IMR-90 (cell line): ENCODE measurements around the gene RALGAPA1. TPM values are rescaled to one million over a fixed set of nuclear protein-coding genes. Genes with fewer than 3 reads are reported as not detected.

ENCODE experiments used
- ATAC-seq: fragments of 200-7000 bp; cut with Tn5 transposase; 2 replicates; pipeline ENCODE4 v1.9.1; 2020; ENCODE audit warnings: low read depth, mild to moderate bottlenecking, moderate library complexity
- BruUV-seq: library from RNA; stranded (reverse); fragments of 400-500 nt; replicated peaks from 2 replicates; lab custom pipeline; 2021; lab: Mats Ljungman, UMichigan
- CTCF ChIA-PET: fragments of 300-600 bp; formaldehyde crosslinking; extraction: SDS; loops from one replicate; lab custom pipeline; 2021; ENCODE audit warnings: antibody characterized with exemption; lab: Yijun Ruan, JAX
- POLR2A ChIA-PET: fragments of 300-600 bp; sonication (Branson Sonifier 250); formaldehyde crosslinking; loops from one replicate; lab custom pipeline; 2022; ENCODE audit warnings: antibody characterized with exemption; ENCODE audit not compliant: unreplicated experiment; lab: Charles Lee
- DNase-seq: peaks from one replicate; pipeline ENCODE4 v3.0.0; 2013
- H2AFZ ChIP-seq: replicated peaks from 2 replicates; pipeline ENCODE3; 2013; ENCODE audit warnings: low read length, mild to moderate bottlenecking; ENCODE audit not compliant: poor library complexity
- H2AK5ac ChIP-seq: 2 replicates; pipeline ENCODE4 v1.6.1; 2013; ENCODE audit warnings: low read depth, low read length, inconsistent platforms
- H2AK9ac ChIP-seq: replicated peaks from 2 replicates; pipeline ENCODE3; 2013; ENCODE audit warnings: mild to moderate bottlenecking, low read depth, low read length, moderate library complexity; ENCODE audit not compliant: poor library complexity
- H2BK120ac ChIP-seq: 2 replicates; pipeline ENCODE4 v1.6.1; 2013; ENCODE audit warnings: low read depth, low read length, inconsistent platforms
- H2BK15ac ChIP-seq: 3 replicates; pipeline ENCODE4 v1.6.1; 2013; ENCODE audit warnings: low read depth, low read length, inconsistent platforms
- H2BK20ac ChIP-seq: 2 replicates; pipeline ENCODE4 v1.6.1; 2013; ENCODE audit warnings: low read depth, mild to moderate bottlenecking, inconsistent platforms, low read length, moderate library complexity
- H2BK5ac ChIP-seq: 2 replicates; pipeline ENCODE4 v1.6.1; 2013; ENCODE audit warnings: mild to moderate bottlenecking, low read depth, low read length, inconsistent platforms; ENCODE audit not compliant: poor library complexity, severe bottlenecking
- H3K14ac ChIP-seq: replicated peaks from 2 replicates; pipeline ENCODE4 v1.6.1; 2013; ENCODE audit warnings: low read depth, low read length, inconsistent platforms
- H3K18ac ChIP-seq: 2 replicates; pipeline ENCODE4 v1.6.1; 2013; ENCODE audit warnings: low read depth, low read length, control low read depth
- H3K23ac ChIP-seq: 2 replicates; pipeline ENCODE4 v1.6.1; 2013; ENCODE audit warnings: low read depth, low read length, inconsistent platforms
- H3K27ac ChIP-seq: 2 replicates; pipeline ENCODE4 v1.5.1; 2013; ENCODE audit warnings: mild to moderate bottlenecking, control low read depth, low read length; ENCODE audit not compliant: insufficient read depth
- H3K27me3 ChIP-seq: 2 replicates; pipeline ENCODE4 v1.6.1; 2013; ENCODE audit warnings: low read length; ENCODE audit not compliant: control insufficient read depth, insufficient read depth
- H3K36me3 ChIP-seq: 2 replicates; pipeline ENCODE4 v1.6.1; 2013; ENCODE audit warnings: low read length, mixed read lengths; ENCODE audit not compliant: control insufficient read depth, insufficient read depth
- H3K4ac ChIP-seq: 2 replicates; pipeline ENCODE4 v1.6.1; 2013; ENCODE audit warnings: low read depth, low read length, inconsistent platforms
- H3K4me1 ChIP-seq: 2 replicates; pipeline ENCODE4 v1.6.1; 2013; ENCODE audit warnings: low read length, mixed read lengths; ENCODE audit not compliant: control insufficient read depth, insufficient read depth
- H3K4me2 ChIP-seq: 2 replicates; pipeline ENCODE4 v1.6.1; 2013; ENCODE audit warnings: low read depth, mild to moderate bottlenecking, control low read depth, low read length, moderate library complexity
- H3K4me3 ChIP-seq: 2 replicates; pipeline ENCODE4 v1.5.1; 2013; ENCODE audit warnings: low read depth, mild to moderate bottlenecking, control low read depth, low read length, moderate library complexity; ENCODE audit not compliant: insufficient read depth
- H3K56ac ChIP-seq: 2 replicates; pipeline ENCODE4 v1.6.1; 2013; ENCODE audit warnings: low read length, inconsistent platforms; ENCODE audit not compliant: insufficient read depth; ENCODE audit errors: extremely low read depth
- H3K79me1 ChIP-seq, 2 experiments: 2 replicates each; pipeline ENCODE4 v1.6.1; 2013; ENCODE audit warnings: low read length in 2 of 2, inconsistent platforms in 1 of 2, low read depth in 1 of 2
- H3K9ac ChIP-seq: 2 replicates; pipeline ENCODE4 v1.6.1; 2013; ENCODE audit warnings: low read depth, low read length, control low read depth
- H3K9me1 ChIP-seq: 2 replicates; pipeline ENCODE4 v1.6.1; 2013; ENCODE audit warnings: low read length, inconsistent platforms; ENCODE audit not compliant: insufficient read depth
- H3K9me3 ChIP-seq: 2 replicates; pipeline ENCODE4 v1.6.1; 2013; ENCODE audit warnings: low read length; ENCODE audit not compliant: control insufficient read depth, insufficient read depth
- H4K20me1 ChIP-seq: 2 replicates; pipeline ENCODE4 v1.6.1; 2013; ENCODE audit warnings: low read length, inconsistent platforms; ENCODE audit not compliant: insufficient read depth
- H4K5ac ChIP-seq: 2 replicates; pipeline ENCODE4 v1.6.1; 2013; ENCODE audit warnings: mild to moderate bottlenecking, low read depth, low read length, control low read depth
- H4K8ac ChIP-seq, 2 experiments: 2 replicates each; pipeline ENCODE4 v1.6.1; 2013; ENCODE audit warnings: low read depth in 2 of 2, low read length in 2 of 2, control low read depth in 1 of 2, inconsistent platforms in 1 of 2
- H4K91ac ChIP-seq: 2 replicates; pipeline ENCODE4 v1.6.1; 2013; ENCODE audit warnings: low read depth, low read length, inconsistent platforms; ENCODE audit not compliant: insufficient read depth
- CEBPB ChIP-seq: IDR thresholded peaks from 2 replicates; pipeline ENCODE4 v1.6.1; 2012; ENCODE audit warnings: low read depth, low read length, improper control_type of control experiment
- CTCF ChIP-seq: conservative IDR thresholded peaks from 2 replicates; pipeline ENCODE4 v1.5.1; 2012; ENCODE audit warnings: mild to moderate bottlenecking, low read depth, low read length, improper control_type of control experiment
- MAFK ChIP-seq: IDR thresholded peaks from 2 replicates; pipeline ENCODE4 v1.6.1; 2012; ENCODE audit warnings: low read depth, low read length, improper control_type of control experiment
- RFX5 ChIP-seq: IDR thresholded peaks from 2 replicates; pipeline ENCODE4 v1.8.0; 2012; ENCODE audit warnings: low read depth, mild to moderate bottlenecking, low read length, moderate library complexity
- USF2 ChIP-seq: fragments of 150-350 bp; IDR thresholded peaks from 2 replicates; pipeline ENCODE4 v1.6.1; 2017; ENCODE audit warnings: mild to moderate bottlenecking, antibody characterized with exemption, low read length, low read depth
- dilution Hi-C: fragments of 300-500 bp; cut with HindIII; formaldehyde crosslinking; loops from one replicate; pipeline ENCODE4 v1.14.3; 2018; ENCODE audit warnings: low sequenced_read_pairs; ENCODE audit not compliant: unreplicated experiment
- in situ Hi-C: fragments of 300-500 bp; cut with MboI; formaldehyde crosslinking; loops from 3 replicates; pipeline ENCODE4 v1.14.3; 2019; ENCODE audit warnings: low sequenced_read_pairs, inconsistent platforms, mixed read lengths
- intact Hi-C: fragments of 100-400 bp; cut with micrococcal nuclease; formaldehyde crosslinking; loops from 2 replicates; pipeline ENCODE4 v1.10.0; 2022
- polyA plus RNA-seq, 3 experiments: library from polyadenylated mRNA; depleted of rRNA; stranded (reverse); fragments of >200 nt; gene quantifications; 2 replicates each; pipeline ENCODE4 v1.2.3, GENCODE V29; 2012; ENCODE audit warnings: low replicate concordance in 1 of 3
- total RNA-seq: library from RNA; depleted of rRNA; stranded (reverse); fragments of >200 nt; gene quantifications from 2 replicates; pipeline ENCODE4 v1.2.3, GENCODE V29; 2012

Gene RALGAPA1
- total and polyA plus RNA-seq, 2 of the 4 experiments (the other 2 are of a cell fraction), result 5.1 to 25.6 TPM

DNA sequence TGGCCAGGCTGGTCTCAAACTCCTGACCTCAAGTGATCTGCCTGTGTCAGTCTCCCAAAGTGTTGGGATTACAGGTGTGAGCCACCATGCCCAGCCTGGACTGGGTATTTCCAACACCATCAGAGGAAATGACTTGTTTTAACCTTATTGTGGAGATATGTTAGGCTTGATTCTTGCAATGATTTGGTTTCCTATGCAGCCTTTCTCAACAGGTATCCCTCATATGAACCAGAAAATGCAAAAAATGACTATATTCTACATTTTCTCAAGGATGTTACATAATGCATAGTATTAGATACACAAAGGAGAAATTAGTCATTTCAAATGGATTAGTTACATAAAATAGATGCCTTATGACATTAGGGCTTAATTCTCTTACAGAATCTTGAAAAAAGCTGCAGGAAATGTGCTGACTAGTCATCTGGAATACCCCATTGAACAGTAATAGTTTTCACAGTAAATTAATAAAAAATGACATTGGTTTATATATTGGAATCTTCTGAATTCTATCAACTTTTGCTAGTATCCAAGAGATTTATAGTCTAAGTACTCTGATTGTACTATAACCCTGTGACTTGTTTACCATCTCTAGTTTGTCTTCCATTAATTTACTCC, 142.6 kb downstream of the RALGAPA1 start:
- dilution Hi-C loops, result no loop called here
- Histone ChIP-seq H3K4ac (no peak overlapping the region), H3K9me3 (no peaks in the 10 kb centered on the region), H2BK5ac (no peak overlapping the region), H3K23ac (no peak overlapping the region), H2AFZ (no peak overlapping the region), H3K79me1 (no peaks in the 10 kb centered on the region), H3K27me3 (no peaks in the 10 kb centered on the region), H3K56ac (no peak overlapping the region), H2BK15ac (no peak overlapping the region), H3K36me3 (peaks cover 6% of the 10 kb centered on the region), H2BK20ac (no peak overlapping the region), H3K27ac (no peak overlapping the region), H3K9me1 (peaks cover 4% of the 10 kb centered on the region; the same call in 1 of the 2 replicates), H3K9ac (no peak overlapping the region), H3K18ac (no peak overlapping the region), H3K14ac (no peak overlapping the region), H2AK9ac (no peak overlapping the region), H4K91ac (no peak overlapping the region), H4K5ac (no peak overlapping the region), H3K4me1 (no peaks in the 10 kb centered on the region), H3K4me3 (no peak overlapping the region), H3K4me2 (no peak overlapping the region), H2AK5ac (no peak overlapping the region), H4K8ac (no peak overlapping the region), H4K20me1 (no peaks in the 10 kb centered on the region), H2BK120ac (no peak overlapping the region)
- intact Hi-C loops, result no loop called here
- ChIA-PET CTCF (interaction anchor here (0.7 kb wide), 1 partner anchor 81 kb away, joined by 3 read pairs; no protein-coding TSS in a partner anchor), POLR2A (no interaction called here)
- in situ Hi-C loops, result no loop called here
- BruUV-seq, result no TSS peak
- TF ChIP-seq USF2 (no peak), MAFK (0 out of 2 replicates have a peak, but pooled peaks have one; percentile 3), CEBPB (no peak), RFX5 (no peak), CTCF (no peak)
- ATAC-seq, result no peak
- no peak for DNase-seq
